GM21515 (cell line): ENCODE data around the gene MDM4.
"Not testable (repeated sequence)": the region's sequence is repeated elsewhere in the genome, so short reads cannot be mapped to it uniquely, and the experiment has no call there.

Experiments used
- ATAC-seq: cut with Tn5 transposase; IDR thresholded peaks from one replicate; pipeline ENCODE4 v1.9.1; 2021; ENCODE audit not compliant: unreplicated experiment

MDM4 gene

DNA sequence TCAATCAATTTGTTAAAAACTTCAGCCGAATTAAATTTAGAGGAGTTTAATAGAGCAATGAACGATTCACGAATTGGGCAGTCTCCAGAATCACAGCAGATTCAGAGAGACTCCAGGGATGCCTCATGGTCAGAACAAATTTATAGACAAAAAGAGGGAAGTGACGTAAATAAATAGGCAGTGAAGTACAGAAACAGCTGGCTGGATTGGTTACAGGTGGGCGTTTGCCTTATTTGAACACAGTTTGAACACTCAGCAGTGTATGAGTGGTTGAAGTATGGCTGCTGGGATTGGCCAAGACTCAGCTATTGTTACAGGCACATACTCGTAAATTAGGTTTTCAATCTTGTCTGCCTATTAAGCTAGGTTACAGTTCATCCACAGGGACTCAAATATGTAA is 43.8 kb downstream of the MDM4 start:
- not testable (repeated sequence) for ATAC-seq

DNA sequence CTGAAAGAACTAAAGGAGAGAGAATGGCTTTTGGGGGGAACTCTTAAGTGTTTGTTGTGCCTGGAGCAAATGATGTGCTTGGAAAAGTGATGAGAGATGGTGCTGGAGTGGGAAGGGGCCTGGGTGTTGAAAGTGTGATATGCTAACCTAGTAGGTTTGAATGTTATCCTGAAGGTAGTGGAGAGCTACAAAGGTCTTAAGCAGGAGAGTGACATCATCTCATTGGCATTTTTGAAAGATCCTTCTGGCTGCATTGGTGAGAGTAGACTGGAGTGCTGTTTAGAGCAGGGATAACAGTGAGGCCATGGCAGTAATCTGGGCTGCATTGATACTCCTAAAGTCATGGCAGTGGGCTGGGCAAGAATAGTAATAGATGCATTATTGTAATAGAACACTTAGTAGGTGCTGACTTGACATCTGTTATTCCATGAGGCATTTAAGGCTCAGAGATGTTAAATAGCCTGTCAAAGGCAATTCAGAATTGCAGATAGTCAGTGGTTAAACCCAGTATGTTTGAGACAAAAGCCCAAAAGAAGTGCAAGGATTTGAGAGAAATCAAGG is 44.5 kb downstream of the MDM4 start:
- ATAC-seq, result no peak

DNA sequence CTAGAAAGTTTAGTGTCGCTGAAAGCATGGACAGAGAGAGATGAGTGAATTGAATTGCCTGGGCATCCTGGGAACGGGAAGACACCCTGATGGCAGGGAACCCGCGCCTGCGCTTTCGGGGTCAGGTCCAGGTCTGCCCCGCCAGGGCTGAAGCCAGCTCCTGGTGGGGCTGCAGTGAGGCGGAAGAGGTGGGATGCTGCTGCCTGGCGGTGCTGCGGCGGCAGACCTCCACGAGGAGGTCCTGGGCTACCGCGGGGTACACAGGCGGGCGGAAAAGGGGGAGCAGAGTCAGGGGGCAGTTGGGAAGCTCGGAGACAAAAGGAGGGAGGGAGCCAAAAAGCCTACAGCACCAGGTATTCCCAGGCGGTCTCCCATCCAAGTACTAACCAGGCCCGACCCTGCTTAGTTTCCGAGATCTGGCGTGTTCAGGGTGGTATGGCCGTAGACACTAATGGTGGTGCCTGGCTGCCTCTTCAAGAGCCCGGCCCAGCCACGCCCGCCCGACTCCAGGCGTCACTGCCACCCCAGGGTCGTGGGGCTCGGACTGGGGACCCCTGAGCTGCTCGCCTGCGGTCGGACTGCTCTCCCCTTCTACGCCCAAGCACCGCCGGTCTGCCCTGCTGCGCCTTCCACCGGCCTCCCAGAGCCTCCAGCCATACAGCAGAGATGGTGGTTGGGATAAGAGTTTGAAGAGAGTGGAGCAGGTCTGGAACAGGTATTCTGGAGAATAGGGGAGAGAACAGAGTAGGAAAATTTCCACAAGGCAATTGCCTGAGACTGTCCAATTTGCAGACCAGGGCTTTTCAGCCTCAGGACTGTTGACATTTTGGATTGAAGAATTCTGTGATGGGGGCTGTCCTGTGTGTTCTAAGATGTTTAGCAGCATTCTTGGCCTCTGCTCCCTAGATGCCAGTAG is 46.1 kb downstream of the MDM4 start:
- no peak for ATAC-seq

DNA sequence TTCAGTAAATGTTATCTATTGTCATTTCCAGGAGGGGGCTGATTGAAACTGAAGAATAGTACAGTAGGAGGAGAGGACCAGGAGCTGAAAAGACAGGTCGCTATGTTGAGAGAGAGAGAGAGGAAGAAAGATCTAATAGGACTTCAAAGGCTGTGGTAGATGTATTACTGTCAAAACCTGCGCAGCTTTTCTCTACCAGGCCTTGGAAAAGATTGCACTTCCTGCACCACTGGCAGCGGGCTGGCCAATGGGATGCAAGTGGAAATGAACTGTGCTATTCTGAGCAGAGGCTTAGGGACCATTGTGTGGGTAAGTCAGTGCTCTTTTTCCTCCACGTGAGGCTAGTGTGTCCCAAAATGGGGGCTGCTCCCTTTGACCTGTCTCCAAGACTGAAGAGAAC is 47.1 kb downstream of the MDM4 start:
- no peak for ATAC-seq

DNA sequence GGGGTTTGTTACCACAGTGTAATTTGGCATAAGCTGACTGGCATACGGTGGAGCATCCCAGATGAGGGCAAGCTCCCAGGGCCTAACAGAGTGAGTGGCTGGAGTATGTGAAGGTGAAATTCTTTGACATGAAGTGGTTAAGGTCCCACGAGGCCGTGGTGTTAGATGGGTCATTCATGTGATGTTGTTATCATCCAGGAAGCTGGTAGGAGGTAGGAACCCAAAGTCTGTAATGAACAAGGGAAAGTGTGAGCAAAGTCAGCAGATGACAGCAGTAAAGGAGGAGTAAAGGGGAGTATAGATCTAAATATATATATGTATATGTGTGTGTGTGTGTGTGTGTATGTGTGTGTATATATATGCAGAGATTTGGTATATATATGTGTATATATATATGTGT is 47.6 kb downstream of the MDM4 start:
- no peak for ATAC-seq

DNA sequence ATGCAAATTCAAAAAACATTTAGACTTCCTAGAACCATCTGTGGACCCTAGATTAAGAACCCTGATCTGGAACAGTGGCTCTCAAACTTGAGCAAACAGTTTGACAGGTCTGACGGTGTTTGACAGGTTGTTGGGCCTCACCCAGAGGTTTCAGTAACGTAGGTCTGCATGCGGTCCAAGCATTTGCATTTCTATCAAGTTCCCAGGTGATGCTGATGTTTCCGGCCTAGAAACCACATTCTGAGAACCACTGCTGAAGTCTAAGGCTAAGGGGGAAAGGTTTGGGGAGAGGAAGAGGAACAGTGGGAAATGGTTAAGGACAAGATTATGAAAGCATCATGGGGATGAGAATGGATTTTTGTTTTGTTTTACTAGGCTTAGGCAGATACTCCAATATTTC is 48.6 kb downstream of the MDM4 start:
- peak; percentile 90 for ATAC-seq

DNA sequence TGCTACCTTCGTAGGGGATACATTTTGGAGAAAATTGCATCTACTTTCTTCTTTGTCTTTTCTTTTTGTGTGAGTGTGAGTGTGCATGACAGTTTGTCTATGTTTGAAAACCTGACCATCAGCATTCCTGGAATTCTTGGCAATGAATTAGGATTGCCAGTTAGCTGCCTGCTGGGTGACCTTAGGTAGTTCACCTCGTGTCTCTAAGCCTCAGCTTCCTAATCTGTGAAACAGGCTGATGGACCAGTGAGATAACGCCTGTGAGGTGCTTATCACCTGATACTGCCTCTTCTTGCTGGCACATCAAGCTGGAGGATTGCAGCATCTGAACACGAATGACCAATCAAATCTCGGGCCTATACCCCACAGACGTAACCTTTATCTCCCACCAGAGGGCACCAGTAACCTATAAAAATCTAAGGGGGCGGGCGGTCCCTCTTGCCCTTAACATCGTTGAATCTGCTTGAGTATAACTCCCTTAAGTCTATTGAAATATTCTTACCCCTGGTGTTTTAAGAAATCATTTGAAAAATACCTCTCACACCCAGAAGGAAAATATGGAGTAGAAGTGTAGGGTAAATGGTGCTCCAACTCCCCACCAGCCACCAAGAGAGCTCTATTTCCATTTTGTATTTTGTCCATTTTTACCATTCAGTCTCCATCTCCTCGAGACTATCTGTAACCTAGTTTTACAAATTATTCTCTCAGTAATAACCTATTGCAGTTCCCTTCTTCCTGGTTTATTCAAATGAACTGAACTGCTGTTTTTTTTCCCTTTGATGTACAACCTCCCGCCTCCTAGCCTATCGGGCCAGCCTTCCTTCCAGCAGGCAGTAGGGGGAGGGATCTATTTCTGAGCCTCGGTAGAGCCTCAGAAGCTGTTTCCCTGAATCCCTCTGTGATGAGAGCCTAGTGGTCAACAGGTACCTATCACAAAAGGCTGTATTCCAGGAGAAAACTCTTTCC is 49.7 kb downstream of the MDM4 start:
- no peak for ATAC-seq

DNA sequence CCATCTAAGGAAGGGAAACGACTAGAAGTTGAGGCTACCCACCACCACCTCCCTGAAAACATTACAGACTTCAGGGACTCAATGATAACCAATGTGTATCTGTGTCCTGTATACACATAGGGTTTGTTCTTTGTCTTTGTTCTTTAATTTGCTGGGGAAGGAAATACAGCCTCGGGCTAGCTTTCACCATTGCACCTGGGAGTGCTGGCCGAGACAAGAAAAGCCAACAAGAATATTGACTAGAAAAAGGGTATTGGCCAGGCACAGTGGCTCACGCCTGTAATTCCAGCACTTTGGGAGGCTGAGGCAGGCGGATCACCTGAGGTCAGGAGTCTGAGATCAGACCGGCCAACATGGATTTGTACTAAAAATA is 50.4 kb downstream of the MDM4 start:
- no peak for ATAC-seq

DNA sequence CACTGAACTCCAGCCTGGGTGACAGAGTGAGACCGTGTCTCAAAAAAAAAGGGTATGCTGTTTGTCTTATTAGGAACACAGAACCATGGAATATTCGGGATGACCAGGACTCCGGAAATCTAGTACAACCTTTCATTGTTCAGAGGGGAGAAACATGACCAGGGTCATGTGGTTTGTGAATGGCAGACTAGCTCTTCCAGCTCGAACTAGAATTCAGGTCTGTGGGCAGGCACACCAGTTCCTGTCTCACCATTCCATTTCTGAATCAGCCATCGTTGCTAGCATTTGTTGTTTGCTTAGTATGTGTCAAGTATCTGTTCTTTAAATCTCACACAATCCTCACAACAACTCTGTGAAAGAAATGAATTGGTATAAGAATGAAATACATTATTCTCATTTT is 50.9 kb downstream of the MDM4 start:
- no peak for ATAC-seq

DNA sequence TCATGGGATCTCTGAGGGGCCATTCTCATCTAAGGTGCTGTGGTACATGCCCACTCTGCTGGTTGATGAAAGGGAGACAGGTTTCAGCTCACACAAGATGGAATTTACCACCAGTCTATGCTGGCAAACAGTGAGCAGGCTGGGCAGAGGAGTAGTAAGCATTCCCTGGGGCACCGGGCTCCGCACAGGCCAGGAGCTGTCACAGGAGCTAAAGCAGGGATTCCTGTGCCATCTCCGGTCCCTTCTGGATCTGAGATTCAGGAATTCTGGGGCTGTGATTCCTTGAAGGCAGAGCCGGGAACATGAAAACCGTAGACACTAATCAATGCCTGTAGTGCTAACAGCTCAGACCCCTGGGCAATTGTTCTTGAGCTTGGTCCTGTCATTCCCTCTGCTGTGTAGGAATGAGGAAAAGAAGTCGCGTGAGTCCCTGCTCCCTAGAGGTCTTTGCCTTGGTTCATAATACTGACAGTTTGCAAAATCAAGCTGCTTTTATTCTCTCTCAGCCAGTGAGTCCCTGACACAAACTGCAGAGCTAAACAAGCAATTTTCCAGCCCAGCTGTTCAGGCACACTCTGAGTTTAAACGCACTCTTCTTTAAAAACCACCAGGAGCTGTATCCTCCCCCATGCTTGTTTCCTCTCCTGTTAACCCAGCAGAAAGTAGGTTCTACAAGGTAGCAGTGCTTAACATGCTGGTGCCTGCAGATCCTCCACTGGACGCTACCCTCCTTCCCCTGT is 52.5 kb downstream of the MDM4 start:
- no peak for ATAC-seq

DNA sequence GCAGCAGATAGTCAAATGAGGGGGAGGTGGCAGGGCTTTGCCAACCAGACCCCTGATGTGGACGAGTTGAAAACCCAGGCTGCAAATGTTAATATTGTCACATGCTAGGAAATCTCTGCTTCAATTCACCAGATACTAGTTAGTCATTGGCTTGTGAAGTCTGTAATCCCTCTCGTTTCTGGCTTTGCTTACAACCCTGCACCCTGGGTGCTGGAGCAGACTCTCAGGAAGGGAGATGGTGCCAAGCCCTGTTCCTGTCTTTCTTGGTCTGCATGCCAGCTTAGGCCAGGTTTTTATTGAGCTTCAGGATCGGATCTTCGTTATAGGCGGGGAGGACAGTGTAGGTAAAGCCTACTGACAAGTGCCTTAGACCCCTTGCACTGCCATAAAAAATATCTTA is 53.3 kb downstream of the MDM4 start:
- ATAC-seq, result no peak

DNA sequence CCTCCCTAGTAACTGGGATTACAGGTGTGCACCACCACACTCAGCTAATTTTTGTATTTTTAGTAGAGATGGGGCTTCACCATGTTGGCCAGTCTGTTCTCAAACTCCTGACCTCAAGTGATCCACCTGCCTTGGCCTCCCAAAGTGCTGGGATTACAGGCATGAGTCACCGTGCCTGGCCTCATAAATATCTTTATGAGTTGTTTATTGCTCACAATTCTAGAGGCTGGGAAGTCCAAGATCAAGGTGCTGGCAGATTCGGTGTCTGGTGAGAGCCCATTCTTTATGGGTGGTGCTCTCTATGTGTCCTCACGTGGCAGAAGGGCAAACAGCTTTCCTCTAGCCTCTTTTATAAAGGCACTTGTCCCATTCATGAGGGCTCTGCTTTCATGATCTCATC is 53.8 kb downstream of the MDM4 start:
- ATAC-seq, result not testable (repeated sequence)

DNA sequence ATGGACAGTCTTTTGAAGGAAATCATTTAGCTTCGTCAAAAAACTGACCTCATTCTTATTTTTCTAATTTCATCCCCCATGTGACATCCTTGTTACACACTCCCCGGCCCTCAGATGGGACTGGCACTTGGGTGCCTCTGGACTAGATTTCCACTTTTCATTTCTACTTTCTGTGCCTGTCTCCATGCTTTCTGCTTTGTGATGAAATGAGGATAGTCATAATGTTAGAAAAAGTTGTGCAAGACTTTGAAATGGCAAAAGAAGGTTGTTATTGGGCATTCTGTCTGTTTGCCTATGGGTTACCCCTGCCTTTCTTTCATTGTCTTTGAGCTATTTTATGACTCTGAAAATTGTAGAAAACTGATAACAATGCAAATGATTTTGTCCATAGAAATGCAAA is 54.9 kb downstream of the MDM4 start:
- no peak for ATAC-seq

DNA sequence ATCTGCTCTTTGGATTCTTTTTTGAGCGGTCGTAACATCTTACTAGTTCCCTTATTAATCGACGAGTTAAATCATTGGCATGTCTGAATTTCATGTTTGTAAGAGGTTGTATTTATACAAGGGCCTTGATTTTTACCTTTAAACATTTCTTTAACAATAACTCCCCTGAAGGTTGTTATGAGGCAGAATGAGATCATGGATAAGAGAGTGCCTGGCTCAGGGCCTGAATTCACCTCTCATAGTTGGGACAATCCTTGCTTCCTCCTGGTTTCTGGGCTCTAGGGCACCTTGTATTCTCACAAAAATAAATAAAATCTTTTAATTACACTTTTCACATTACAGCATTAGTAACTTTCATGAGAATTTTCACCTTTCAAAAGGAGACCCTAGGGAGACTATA is 55.4 kb downstream of the MDM4 start:
- ATAC-seq, result no peak

DNA sequence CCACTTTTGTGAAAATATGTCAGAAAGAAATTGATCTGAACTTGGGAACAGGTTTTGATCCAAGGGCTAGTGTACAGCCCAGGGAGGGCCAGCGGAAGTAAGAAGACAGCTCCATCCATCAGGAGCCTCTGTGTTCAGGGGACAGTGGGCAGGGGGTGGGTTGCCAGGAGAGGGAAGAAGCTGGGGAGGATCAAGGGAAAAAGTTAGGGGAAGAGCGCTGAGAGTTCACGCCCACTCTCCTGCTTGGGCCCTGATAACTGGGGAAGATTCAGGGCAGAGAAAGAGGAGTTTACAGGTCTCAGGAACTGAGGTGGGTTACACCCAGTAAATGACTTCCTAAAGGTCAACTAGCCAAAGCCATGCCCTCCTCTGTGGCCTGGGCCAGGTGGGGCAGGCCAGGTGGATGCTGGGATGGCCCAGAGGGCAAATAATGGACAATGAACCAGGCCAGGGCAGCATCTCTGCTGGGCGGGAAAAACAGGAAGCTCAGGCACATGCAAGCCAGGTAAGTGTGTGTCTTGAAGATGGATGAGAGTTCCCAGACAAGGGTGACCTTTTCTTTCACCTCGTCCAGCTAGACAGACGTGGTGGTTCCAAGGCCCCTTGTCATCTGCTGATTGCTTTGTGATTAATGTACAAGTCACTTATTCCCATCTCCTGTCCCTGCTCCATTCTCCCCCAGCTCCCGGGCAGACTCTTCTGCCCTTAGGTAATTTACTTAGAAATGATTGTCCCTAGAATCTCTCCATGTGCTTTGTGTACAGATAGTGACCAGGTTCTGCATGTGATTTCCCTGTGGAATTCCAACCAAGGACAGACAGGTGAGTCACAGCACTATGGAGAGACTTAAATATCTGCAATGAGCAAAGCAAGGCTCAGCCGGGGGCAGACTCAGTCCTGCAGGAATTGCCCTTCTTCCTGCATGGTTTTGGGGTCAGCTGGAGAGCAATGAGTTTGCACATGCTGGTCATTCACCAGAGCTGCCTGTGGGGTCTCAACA is 57.0 kb downstream of the MDM4 start:
- no peak for ATAC-seq

DNA sequence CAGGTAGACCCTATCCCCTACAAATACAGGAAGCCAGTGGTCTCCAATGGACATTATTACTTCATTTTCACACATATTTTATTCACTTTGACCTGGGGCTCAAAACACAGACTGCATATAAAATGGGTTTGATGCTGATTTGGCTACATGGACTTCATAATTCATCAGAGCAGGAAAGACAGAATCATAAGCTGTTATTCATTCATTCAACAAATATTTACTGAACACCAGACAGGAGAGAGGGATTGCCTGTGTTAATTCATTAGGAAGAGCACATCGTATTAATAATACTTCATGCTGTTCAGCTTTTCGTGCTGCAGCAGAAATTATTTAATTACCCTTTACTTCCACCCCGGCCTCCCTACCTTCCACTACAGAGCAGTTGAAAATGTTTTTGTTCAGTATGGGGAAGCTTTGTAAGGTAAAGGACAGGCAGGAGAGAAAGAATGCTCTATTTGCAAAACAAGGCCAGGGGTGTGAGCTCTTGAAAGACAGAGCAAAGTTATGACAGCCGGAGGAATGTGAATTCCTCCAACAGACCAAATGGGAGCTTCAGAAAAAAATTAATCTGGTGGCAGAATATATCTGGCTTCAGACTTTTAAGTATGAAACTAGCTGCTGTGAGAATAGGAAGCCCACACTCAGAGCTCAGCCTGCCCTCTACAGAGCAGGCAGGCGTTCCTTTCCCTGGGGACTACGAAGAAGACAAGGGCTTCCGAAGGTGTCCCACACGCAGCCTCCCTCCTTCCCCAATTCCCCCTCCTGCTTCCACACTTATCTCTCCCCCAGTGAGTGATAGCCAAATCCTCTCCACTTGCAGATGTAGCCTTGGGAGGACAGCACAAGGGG is 58.0 kb downstream of the MDM4 start:
- ATAC-seq, result no peak

DNA sequence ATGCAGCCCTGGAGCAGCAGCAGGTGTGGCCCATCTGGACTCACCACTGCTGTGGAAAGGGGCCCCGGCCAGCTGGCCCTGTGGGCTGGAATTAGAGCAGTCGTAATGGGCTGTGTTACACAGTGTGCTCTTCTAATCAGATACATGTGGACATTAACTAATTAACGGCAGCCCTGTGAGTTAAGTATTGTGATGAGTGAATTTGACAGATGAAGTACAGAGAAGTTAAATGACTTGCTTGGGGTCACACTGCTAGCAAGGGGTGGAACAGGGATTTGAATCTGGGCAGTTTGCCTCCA is 58.6 kb downstream of the MDM4 start:
- ATAC-seq, result no peak

DNA sequence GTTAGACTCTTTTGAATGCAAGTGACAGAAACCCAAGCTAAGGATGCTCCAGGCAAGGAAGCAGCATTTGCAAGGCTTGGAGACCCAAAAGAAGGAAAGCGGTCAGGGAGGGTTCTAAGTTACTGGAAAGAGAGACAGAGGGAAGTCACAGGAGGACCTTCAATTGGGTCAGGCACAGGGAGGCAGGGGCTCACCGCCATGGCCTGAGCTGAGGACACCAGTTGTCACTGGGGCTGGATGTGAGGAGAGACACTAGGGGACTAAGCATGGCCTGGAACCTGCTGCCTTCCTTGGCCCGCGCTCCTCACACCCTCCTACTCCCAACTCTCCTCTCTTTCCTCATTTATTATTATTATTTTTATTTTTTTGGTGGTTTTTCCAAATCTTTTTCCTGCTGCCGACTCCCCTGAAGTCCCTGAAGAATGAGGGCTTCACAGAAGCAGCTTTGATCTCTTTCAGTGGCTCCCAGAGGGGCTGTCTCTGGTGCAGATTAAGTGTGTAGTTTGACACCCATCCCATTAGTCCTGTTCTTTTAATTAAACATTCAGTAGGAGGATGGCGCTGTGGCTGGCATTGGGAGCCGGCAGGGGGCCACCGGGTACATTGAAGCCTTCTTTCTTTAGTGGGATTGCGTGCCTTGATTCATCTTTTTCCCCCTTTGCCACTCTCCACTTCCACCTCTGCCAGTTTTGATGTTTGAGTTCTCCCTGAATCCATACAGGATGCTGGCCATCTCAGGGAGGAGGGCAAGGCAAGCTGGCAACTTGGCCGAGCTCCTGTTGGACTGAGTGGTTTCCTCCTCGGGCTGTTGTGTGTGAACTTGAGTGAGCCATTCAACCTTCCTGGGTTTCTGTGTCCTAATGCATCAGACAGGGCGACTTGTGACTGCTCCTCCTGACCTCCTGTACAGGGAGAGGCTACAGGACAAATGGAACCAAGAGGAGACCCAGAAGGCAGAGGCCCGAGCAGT is 59.3 kb downstream of the MDM4 start:
- ATAC-seq, result no peak
